ENCODE measurements around the gene CDK1.
A peak's percentile ranks its signal among the peaks of the same experiment; 100 is the strongest.

The CDK1 gene

DNA sequence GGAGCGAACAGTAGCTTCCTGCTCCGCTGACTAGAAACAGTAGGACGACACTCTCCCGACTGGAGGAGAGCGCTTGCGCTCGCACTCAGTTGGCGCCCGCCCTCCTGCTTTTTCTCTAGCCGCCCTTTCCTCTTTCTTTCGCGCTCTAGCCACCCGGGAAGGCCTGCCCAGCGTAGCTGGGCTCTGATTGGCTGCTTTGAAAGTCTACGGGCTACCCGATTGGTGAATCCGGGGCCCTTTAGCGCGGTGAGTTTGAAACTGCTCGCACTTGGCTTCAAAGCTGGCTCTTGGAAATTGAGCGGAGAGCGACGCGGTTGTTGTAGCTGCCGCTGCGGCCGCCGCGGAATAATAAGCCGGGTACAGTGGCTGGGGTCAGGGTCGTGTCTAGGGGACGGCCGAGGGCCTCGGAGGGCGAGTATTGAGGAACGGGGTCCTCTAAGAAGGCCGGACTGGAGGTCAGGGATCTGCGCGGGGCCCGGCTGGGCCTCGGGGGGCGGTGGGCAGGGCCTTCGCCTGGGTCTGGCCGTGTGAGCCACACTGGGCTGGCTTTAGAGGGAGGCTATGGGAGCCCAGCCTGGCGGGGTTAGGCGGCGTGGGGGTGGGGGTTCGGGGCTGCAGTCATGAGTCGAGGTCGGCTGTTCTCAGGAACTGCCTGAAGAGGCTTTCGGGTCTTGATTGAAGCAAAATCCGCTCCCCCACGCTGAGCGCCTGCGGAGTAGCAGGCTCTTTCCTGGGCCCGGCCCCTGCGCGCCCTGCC lies at the start of gene CDK1:
Gene CDK1 (plus strand): TSS at position 265 of the 757 bp plus-strand sequence. CDS start 1,688 bp downstream, outside the sequence.
- H3K4me3 ChIP-seq (replicated peaks; ENCODE audit: low read depth, low read length), result peak within 1 kb of the TSS; percentile 74
- DNase-seq (ENCODE audit: low read depth), result peak; percentile 99

GRCh38 chr10:60729106-60729505 lies 49.2 kb upstream of the CDK1 start:
- no peak overlapping the region for H3K4me3 ChIP-seq (replicated peaks; ENCODE audit: low read depth, low read length)
- TF ChIP-seq CTCF (IDR thresholded peaks at IDR 0.05; ENCODE audit: low read length, missing control alignments), result no peak
- no peak for DNase-seq (ENCODE audit: low read depth)

More for the DNA sequence above, at the start of gene CDK1:
- no peak for TF ChIP-seq CTCF (IDR thresholded peaks at IDR 0.05; ENCODE audit: low read length, missing control alignments)

GRCh38 chr10:60731134-60731885 lies 47.0 kb upstream of the CDK1 start:
- DNase-seq (ENCODE audit: low read depth), result no peak
- no peak overlapping the region for H3K4me3 ChIP-seq (replicated peaks; ENCODE audit: low read depth, low read length)
- no peak for TF ChIP-seq CTCF (IDR thresholded peaks at IDR 0.05; ENCODE audit: low read length, missing control alignments)

DNA sequence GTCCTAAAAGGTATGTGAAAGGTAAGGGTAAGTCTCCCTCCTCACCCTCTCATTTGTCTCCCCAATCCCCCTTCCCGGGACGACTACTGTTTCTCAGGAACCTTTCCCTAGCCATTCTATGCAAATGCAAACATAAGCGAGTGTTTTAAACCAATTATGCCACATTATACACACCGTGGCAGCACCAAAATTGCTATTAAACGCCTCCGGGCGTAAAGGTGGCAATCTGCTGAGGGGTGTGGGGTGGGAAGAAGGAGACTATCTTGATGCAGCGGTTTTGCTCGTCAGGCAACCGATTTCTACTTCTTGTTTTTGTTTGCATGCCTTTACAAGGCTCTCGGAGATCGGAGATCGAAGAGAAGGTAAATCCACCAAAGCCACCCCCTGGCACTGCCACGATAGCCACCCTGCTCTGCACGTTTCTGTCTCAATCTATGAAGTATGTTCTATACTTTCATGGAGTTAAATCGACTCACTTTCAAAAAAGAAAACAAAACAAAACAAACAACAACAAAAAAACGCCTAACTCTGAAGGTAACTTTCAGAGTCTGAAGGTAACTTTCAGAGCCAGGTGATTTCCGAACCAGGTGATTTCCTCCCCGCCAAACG lies 46.0 kb upstream of the CDK1 start:
- H3K4me3 ChIP-seq (replicated peaks; ENCODE audit: low read depth, low read length), result peak overlapping the region; percentile 36
- TF ChIP-seq CTCF (IDR thresholded peaks at IDR 0.05; ENCODE audit: low read length, missing control alignments), result no peak
- no peak for DNase-seq (ENCODE audit: low read depth)

- no peak for TF ChIP-seq CTCF (IDR thresholded peaks at IDR 0.05; ENCODE audit: low read length, missing control alignments)
- no peak for DNase-seq (ENCODE audit: low read depth)
- peak overlapping the region; percentile 36 for H3K4me3 ChIP-seq (replicated peaks; ENCODE audit: low read depth, low read length)
These were observed 45.3 kb upstream of the CDK1 start for GRCh38 chr10:60732807-60733516.

DNA sequence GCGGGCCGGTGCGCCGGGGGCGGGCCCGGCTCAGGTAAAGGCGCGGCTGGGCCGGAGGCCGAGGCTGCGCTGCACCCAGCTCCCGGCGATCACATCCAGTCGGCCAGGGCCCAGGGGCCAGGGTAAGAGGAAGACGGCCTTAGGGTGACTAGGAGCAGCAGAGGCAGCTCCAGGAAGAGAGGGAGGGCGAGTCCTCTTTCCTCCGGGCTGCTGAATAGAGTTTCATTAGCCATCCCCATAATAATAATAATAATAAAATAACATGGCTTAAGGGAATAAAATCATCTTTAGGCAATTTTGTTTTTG lies 44.8 kb upstream of the CDK1 start:
- no peak for TF ChIP-seq CTCF (IDR thresholded peaks at IDR 0.05; ENCODE audit: low read length, missing control alignments)
- no peak for DNase-seq (ENCODE audit: low read depth)
- peak overlapping the region; percentile 36 for H3K4me3 ChIP-seq (replicated peaks; ENCODE audit: low read depth, low read length)
